HCT116 (cell line): Measurements from ENCODE around the gene CRB3. TPM values are rescaled to one million over a fixed set of nuclear protein-coding genes. Genes with fewer than 3 reads are reported as not detected.

Experiments
- ATAC-seq: fragments of 200-7000 bp; cut with Tn5 transposase; 2 replicates; pipeline ENCODE4 v1.9.1; 2020; ENCODE audit warnings: mild to moderate bottlenecking, moderate library complexity
- BruUV-seq: library from RNA; stranded (reverse); fragments of 400-500 nt; replicated peaks from 2 replicates; lab custom pipeline; 2021; lab: Mats Ljungman, UMichigan
- CTCF ChIA-PET: fragments of 300-600 bp; sonication (Branson Sonifier 250); formaldehyde crosslinking; loops from one replicate; lab custom pipeline; 2021; ENCODE audit warnings: antibody characterized with exemption; lab: Charles Lee
- POLR2A ChIA-PET: fragments of 300-600, 350-600 bp; sonication (Branson Sonifier 250); formaldehyde crosslinking; loops from one replicate; lab custom pipeline; 2021; ENCODE audit warnings: antibody characterized with exemption; lab: Charles Lee
- RAD21 ChIA-PET, 2 experiments: fragments of 300-600 bp; sonication (Branson Sonifier 250); formaldehyde crosslinking; loops; one replicate each; lab custom pipeline; 2023; ENCODE audit warnings: low total read pairs in 2 of 2; ENCODE audit not compliant: uncharacterized antibody in 2 of 2, unreplicated experiment in 2 of 2, low non-redundant PET in 1 of 2; lab: Charles Lee
- DNase-seq: peaks from one replicate; pipeline ENCODE4 v3.0.0-alpha.2; 2010; ENCODE audit warnings: low read depth, low spot score
- H2AFZ ChIP-seq: fragments of 200-600 bp; shearing (Covaris generic), sonication (generic); 2 replicates; pipeline ENCODE4 v1.6.1; 2017; ENCODE audit warnings: low read depth, mixed run types, mixed read lengths, antibody characterized with exemption, low read length; ENCODE audit not compliant: poor library complexity, severe bottlenecking
- H3K27ac ChIP-seq: 2 replicates; pipeline ENCODE4 v1.5.1; 2012; ENCODE audit warnings: low read depth, low read length
- H3K27me3 ChIP-seq: fragments of 200-600 bp; sonication (generic); 2 replicates; pipeline ENCODE4 v1.6.1; 2016; ENCODE audit warnings: mixed run types, low read length, mixed read lengths; ENCODE audit not compliant: insufficient read depth
- H3K36me3 ChIP-seq, 2 experiments: fragments of 200-500 bp in 1 of 2; fragments of 200-600 bp in 1 of 2; sonication (Bioruptor generic) in 1 of 2; sonication (generic) in 1 of 2; 2 replicates each; pipeline versions ENCODE4 v1.5.1 to v1.6.1; 2014 to 2016; ENCODE audit warnings: low read length in 2 of 2, inconsistent platforms in 1 of 2, mixed read lengths in 1 of 2, mixed run types in 1 of 2; ENCODE audit not compliant: insufficient read depth in 2 of 2, control insufficient read depth in 1 of 2
- H3K4me1 ChIP-seq, 2 experiments: fragments of 200-600 bp in 1 of 2; sonication (generic) in 1 of 2; 2 replicates each; pipeline versions ENCODE4 v1.5.1 to v1.6.1; 2012 to 2017; ENCODE audit warnings: low read length in 2 of 2, inconsistent platforms in 1 of 2, mild to moderate bottlenecking in 1 of 2, mixed read lengths in 1 of 2, mixed run types in 1 of 2, moderate library complexity in 1 of 2; ENCODE audit not compliant: insufficient read depth in 2 of 2, control insufficient read depth in 1 of 2
- H3K4me2 ChIP-seq: fragments of 200-600 bp; sonication (generic); 2 replicates; pipeline ENCODE4 v1.6.1; 2017; ENCODE audit warnings: mixed run types, low read length, mixed read lengths
- H3K4me3 ChIP-seq, 2 experiments: fragments of 200-600 bp in 1 of 2; sonication (generic) in 1 of 2; replicated peaks in 1 of 2; 2 replicates each; pipeline ENCODE4 v1.5.1; 2011 to 2016; ENCODE audit warnings: low read length in 2 of 2, control low read depth in 1 of 2, low read depth in 1 of 2, mild to moderate bottlenecking in 1 of 2, mixed read lengths in 1 of 2, mixed run types in 1 of 2
- H3K79me2 ChIP-seq: fragments of 200-600 bp; sonication (generic); 2 replicates; pipeline ENCODE4 v1.6.1; 2017; ENCODE audit warnings: mild to moderate bottlenecking, mixed run types, low read length, moderate library complexity, mixed read lengths; ENCODE audit not compliant: insufficient read depth
- H3K9ac ChIP-seq: fragments of 200-600 bp; sonication (generic); 2 replicates; pipeline ENCODE4 v1.6.1; 2016; ENCODE audit warnings: low read length, mixed read lengths
- H3K9me2 ChIP-seq: fragments of 200-600 bp; sonication (generic), shearing (Covaris generic); 2 replicates; pipeline ENCODE4 v1.6.1; 2017; ENCODE audit warnings: mixed run types, mild to moderate bottlenecking, moderate library complexity; ENCODE audit not compliant: insufficient read depth
- H3K9me3 ChIP-seq, 2 experiments: fragments of 200-500 bp in 1 of 2; fragments of 200-600 bp in 1 of 2; sonication (Bioruptor generic) in 1 of 2; sonication (generic) in 1 of 2; 2 replicates each; pipeline ENCODE4 v1.6.1; 2014 to 2017; ENCODE audit warnings: low read length in 2 of 2, mixed read lengths in 2 of 2, inconsistent platforms in 1 of 2, low read depth in 1 of 2, mild to moderate bottlenecking in 1 of 2, mixed run types in 1 of 2, moderate library complexity in 1 of 2; ENCODE audit not compliant: control insufficient read depth in 1 of 2, insufficient read depth in 1 of 2
- H4K20me1 ChIP-seq: fragments of 200-600 bp; sonication (generic), shearing (Covaris generic); 2 replicates; pipeline ENCODE4 v1.6.1; 2017; ENCODE audit warnings: mixed run types, mild to moderate bottlenecking, moderate library complexity; ENCODE audit not compliant: insufficient read depth
- ATF3 ChIP-seq: IDR thresholded peaks from 2 replicates; pipeline ENCODE4 v1.6.1; 2012
- CTCF ChIP-seq, 3 experiments: fragments of 200-600 bp in 1 of 3; sonication (generic) in 1 of 3; IDR thresholded peaks in 2 of 3; conservative IDR thresholded peaks in 1 of 3; 2 replicates each; pipeline ENCODE4 v1.5.1; 2012 to 2017; ENCODE audit warnings: low read depth in 2 of 3, low read length in 2 of 3, antibody characterized with exemption in 1 of 3, borderline replicate concordance in 1 of 3, control low read depth in 1 of 3, mild to moderate bottlenecking in 1 of 3, mixed read lengths in 1 of 3, mixed run types in 1 of 3, moderate library complexity in 1 of 3; ENCODE audit not compliant: insufficient read depth in 1 of 3
- EZH2phosphoT487 ChIP-seq: fragments of 200-600 bp; IDR thresholded peaks from 2 replicates; pipeline ENCODE4 v1.6.1; 2018; ENCODE audit warnings: antibody characterized with exemption, borderline replicate concordance
- POLR2AphosphoS5 ChIP-seq: IDR thresholded peaks from 2 replicates; pipeline ENCODE4 v1.6.1; 2011; ENCODE audit warnings: mild to moderate bottlenecking, low read depth, low read length, moderate library complexity
- RAD21 ChIP-seq: IDR thresholded peaks from 2 replicates; pipeline ENCODE4 v1.6.1; 2012; ENCODE audit warnings: low read depth, mild to moderate bottlenecking
- YY1 ChIP-seq: IDR thresholded peaks from 2 replicates; pipeline ENCODE4 v1.6.1; 2011; ENCODE audit warnings: low read length, low read depth, moderate library complexity, mild to moderate bottlenecking; ENCODE audit not compliant: insufficient replicate concordance; ENCODE audit errors: extremely low read depth
- ZFX ChIP-seq: fragments of 450-650 bp; IDR thresholded peaks from 2 replicates; pipeline ENCODE4 v1.6.1; 2017
- intact Hi-C: fragments of 100-400 bp; cut with micrococcal nuclease; formaldehyde crosslinking; loops from 2 replicates; pipeline ENCODE4 v1.10.0; 2022
- total RNA-seq: library from RNA; stranded (reverse); gene quantifications from one replicate; pipeline ENCODE4 v1.2.1, GENCODE V29; 2021; ENCODE audit not compliant: unreplicated experiment
- TF ChIP-seq, protein P1 (sequence below): IDR thresholded peaks from 2 replicates; pipeline ENCODE4 v1.6.1; 2012

The CRB3 gene
- total RNA-seq, 1 experiment from 2014 or later = 40.5 TPM

- ChIA-PET POLR2A (no interaction called here), CTCF (no interaction called here), RAD21 (no interaction called here)
- ATAC-seq = peak; percentile 88
- Histone ChIP-seq H3K27me3 (no peaks in the 10 kb centered on the region), H3K9me3 (no peaks in the 10 kb centered on the region), H3K9ac (no peak within 1 kb of the TSS), H3K79me2 (no peaks in the 10 kb centered on the region), H3K9me2 (no peaks in the 10 kb centered on the region), H3K27ac (no peak within 1 kb of the TSS; the same call in 1 of the 2 replicates), H4K20me1 (no peaks in the 10 kb centered on the region), H3K4me1 (peaks cover 0 to 8% of the 10 kb centered on the region in 2 experiments; a peak in 1 of 4 replicates), H3K4me3 (no peak within 1 kb of the TSS), H2AFZ (no peak within 1 kb of the TSS), H3K4me2 (no peak within 1 kb of the TSS), H3K36me3 (no peaks in the 10 kb centered on the region)
- intact Hi-C loops = loop anchor here (1.0 kb wide), 1 partner anchor 152 kb away; no protein-coding TSS in a partner anchor
- no TSS peak for BruUV-seq
- DNase-seq = no peak
- TF ChIP-seq ATF3 (no peak), RAD21 (peak; percentile 78), YY1 (peak; percentile 61), EZH2phosphoT487 (no peak), ZFX (no peak), POLR2AphosphoS5 (no peak), CTCF (IDR thresholded peaks at IDR 0.05 in 2 of 3, conservative IDR thresholded peaks at IDR 0.05 in 1 of 3; ENCODE audit: borderline replicate concordance in 1 of 3, insufficient read depth in 1 of 3, low read depth in 2 of 3, low read length in 2 of 3) (peak; percentile 65 to 90 (median 79); a peak in 5 of 6 replicates)
- TF ChIP-seq, protein P1, sequence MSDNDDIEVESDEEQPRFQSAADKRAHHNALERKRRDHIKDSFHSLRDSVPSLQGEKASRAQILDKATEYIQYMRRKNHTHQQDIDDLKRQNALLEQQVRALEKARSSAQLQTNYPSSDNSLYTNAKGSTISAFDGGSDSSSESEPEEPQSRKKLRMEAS = no peak
Observed at GRCh38 chr19:6481541-6482342, 17.7 kb downstream of the CRB3 start, which contains the start of gene DENND1C. Gene DENND1C, minus strand, starts transcription at chr19:6481787. Its CDS starts 92 bp downstream, at chr19:6481695.
